ENCODE measurements around the gene ZFAND3. TPM values are rescaled to one million over a fixed set of nuclear protein-coding genes. Genes with fewer than 3 reads are reported as not detected.

ZFAND3 gene
- total and polyA plus RNA-seq, 2 experiments from 2014 or later, result 16.9 to 28.2 TPM

DNA sequence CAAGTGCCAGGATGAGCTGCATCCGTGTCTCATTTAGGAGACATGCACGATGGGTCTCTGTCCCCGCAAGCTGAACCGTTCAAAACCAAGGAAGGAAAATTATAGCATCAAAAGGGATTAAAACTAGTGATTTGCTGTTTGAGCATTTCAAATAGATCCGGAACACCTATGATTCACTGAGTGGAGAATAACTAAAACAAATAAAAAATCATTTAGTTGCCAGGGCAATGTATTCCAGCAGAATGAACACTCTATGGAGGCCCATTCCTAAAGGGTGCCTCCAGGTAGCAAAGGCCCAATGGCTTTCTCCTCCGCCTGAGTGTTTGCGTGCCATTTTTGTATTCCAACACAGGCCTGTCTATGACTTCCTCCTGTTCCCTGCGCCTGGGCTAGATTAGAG, 354.8 kb downstream of the ZFAND3 start (continued):
- TF ChIP-seq, protein P1, sequence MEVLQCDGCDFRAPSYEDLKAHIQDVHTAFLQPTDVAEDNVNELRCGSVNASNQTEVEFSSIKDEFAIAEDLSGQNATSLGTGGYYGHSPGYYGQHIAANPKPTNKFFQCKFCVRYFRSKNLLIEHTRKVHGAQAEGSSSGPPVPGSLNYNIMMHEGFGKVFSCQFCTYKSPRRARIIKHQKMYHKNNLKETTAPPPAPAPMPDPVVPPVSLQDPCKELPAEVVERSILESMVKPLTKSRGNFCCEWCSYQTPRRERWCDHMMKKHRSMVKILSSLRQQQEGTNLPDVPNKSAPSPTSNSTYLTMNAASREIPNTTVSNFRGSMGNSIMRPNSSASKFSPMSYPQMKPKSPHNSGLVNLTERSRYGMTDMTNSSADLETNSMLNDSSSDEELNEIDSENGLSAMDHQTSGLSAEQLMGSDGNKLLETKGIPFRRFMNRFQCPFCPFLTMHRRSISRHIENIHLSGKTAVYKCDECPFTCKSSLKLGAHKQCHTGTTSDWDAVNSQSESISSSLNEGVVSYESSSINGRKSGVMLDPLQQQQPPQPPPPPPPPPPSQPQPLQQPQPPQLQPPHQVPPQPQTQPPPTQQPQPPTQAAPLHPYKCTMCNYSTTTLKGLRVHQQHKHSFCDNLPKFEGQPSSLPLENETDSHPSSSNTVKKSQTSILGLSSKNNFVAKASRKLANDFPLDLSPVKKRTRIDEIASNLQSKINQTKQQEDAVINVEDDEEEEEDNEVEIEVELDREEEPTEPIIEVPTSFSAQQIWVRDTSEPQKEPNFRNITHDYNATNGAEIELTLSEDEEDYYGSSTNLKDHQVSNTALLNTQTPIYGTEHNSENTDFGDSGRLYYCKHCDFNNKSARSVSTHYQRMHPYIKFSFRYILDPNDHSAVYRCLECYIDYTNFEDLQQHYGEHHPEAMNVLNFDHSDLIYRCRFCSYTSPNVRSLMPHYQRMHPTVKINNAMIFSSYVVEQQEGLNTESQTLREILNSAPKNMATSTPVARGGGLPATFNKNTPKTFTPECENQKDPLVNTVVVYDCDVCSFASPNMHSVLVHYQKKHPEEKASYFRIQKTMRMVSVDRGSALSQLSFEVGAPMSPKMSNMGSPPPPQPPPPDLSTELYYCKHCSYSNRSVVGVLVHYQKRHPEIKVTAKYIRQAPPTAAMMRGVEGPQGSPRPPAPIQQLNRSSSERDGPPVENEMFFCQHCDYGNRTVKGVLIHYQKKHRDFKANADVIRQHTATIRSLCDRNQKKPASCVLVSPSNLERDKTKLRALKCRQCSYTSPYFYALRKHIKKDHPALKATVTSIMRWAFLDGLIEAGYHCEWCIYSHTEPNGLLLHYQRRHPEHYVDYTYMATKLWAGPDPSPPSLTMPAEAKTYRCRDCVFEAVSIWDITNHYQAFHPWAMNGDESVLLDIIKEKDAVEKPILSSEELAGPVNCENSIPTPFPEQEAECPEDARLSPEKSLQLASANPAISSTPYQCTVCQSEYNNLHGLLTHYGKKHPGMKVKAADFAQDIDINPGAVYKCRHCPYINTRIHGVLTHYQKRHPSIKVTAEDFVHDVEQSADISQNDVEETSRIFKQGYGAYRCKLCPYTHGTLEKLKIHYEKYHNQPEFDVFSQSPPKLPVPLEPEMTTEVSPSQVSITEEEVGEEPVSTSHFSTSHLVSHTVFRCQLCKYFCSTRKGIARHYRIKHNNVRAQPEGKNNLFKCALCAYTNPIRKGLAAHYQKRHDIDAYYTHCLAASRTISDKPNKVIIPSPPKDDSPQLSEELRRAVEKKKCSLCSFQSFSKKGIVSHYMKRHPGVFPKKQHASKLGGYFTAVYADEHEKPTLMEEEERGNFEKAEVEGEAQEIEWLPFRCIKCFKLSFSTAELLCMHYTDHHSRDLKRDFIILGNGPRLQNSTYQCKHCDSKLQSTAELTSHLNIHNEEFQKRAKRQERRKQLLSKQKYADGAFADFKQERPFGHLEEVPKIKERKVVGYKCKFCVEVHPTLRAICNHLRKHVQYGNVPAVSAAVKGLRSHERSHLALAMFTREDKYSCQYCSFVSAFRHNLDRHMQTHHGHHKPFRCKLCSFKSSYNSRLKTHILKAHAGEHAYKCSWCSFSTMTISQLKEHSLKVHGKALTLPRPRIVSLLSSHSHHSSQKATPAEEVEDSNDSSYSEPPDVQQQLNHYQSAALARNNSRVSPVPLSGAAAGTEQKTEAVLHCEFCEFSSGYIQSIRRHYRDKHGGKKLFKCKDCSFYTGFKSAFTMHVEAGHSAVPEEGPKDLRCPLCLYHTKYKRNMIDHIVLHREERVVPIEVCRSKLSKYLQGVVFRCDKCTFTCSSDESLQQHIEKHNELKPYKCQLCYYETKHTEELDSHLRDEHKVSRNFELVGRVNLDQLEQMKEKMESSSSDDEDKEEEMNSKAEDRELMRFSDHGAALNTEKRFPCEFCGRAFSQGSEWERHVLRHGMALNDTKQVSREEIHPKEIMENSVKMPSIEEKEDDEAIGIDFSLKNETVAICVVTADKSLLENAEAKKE (CRISPR knock-in tag; IDR thresholded peaks at IDR 0.05), result no peak
- no peak for TF ChIP-seq EZH2phosphoT487 (IDR thresholded peaks at IDR 0.05; ENCODE audit: unreplicated experiment)

DNA sequence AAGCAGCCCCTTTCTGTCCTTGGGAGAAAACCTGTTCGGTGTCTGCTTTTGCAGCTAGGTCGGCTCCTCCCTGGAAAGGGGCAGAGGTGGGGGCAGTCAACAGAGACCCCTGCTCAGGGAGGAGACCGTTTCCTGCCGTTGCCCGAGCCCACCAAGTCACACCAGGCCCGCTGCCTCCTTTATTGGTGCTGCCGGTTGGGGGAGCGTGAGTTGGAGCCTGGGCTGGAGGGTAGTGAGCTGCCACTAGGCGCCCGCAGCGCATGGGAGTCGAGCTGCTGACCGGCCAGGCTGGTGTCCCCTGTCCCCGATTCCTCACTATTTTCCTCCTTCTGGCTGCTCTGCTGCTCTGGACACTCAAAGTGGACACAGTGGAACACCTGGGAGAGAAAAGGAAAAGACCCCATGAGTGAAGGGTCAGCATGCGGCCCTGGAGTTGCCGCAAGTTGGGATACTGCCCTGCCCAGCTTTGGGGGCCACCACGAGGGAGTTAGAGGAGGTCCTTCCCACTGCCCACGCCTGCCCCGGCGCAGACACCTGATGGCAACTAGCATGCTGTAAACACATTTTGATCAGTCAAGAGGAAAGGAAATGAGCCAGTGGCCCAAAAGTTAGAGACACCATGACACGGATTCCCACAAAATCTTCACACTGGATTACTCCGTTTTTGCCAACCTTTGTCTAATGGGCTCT, 355.4 kb downstream of the ZFAND3 start:
- H3K4me3 ChIP-seq, result no peak overlapping the region
- peaks cover 24% of the 10 kb centered on the region for H3K27me3 Mint-ChIP-seq (ENCODE audit: insufficient read depth, low read depth, poor library complexity)
- H2AFZ ChIP-seq, result no peak overlapping the region
- H3K9me2 ChIP-seq (ENCODE audit: insufficient read depth), result no peaks in the 10 kb centered on the region
- H3K4me2 ChIP-seq, result no peak overlapping the region
- H3K9me3 Mint-ChIP-seq, result no peaks in the 10 kb centered on the region
- H4K20me1 ChIP-seq (replicated peaks; ENCODE audit: insufficient read depth), result no peaks in the 10 kb centered on the region
- no peak overlapping the region for H3K27ac ChIP-seq (ENCODE audit: low read depth)
- no peak for ATAC-seq
- H3K27me3 ChIP-seq (ENCODE audit: insufficient read depth), result no peaks in the 10 kb centered on the region
- H3K4me1 ChIP-seq (ENCODE audit: insufficient read depth), result peaks cover 11% of the 10 kb centered on the region; the same call in 1 of the 2 replicates
- H3K79me2 ChIP-seq (replicated peaks; ENCODE audit: insufficient read depth), result no peaks in the 10 kb centered on the region
- H3K4me3 Mint-ChIP-seq, result no peak overlapping the region
- TF ChIP-seq ZNF114 (CRISPR knock-in tag; IDR thresholded peaks at IDR 0.05) (no peak), EZH2phosphoT487 (IDR thresholded peaks at IDR 0.05; ENCODE audit: unreplicated experiment) (no peak), ZNF331 (CRISPR knock-in tag; IDR thresholded peaks at IDR 0.05; ENCODE audit: low read depth) (no peak), POLR2AphosphoS5 (IDR thresholded peaks at IDR 0.05; ENCODE audit: low read depth) (no peak), JUNB (IDR thresholded peaks at IDR 0.05; ENCODE audit: unreplicated experiment) (no peak)
- TF ChIP-seq, protein P2, sequence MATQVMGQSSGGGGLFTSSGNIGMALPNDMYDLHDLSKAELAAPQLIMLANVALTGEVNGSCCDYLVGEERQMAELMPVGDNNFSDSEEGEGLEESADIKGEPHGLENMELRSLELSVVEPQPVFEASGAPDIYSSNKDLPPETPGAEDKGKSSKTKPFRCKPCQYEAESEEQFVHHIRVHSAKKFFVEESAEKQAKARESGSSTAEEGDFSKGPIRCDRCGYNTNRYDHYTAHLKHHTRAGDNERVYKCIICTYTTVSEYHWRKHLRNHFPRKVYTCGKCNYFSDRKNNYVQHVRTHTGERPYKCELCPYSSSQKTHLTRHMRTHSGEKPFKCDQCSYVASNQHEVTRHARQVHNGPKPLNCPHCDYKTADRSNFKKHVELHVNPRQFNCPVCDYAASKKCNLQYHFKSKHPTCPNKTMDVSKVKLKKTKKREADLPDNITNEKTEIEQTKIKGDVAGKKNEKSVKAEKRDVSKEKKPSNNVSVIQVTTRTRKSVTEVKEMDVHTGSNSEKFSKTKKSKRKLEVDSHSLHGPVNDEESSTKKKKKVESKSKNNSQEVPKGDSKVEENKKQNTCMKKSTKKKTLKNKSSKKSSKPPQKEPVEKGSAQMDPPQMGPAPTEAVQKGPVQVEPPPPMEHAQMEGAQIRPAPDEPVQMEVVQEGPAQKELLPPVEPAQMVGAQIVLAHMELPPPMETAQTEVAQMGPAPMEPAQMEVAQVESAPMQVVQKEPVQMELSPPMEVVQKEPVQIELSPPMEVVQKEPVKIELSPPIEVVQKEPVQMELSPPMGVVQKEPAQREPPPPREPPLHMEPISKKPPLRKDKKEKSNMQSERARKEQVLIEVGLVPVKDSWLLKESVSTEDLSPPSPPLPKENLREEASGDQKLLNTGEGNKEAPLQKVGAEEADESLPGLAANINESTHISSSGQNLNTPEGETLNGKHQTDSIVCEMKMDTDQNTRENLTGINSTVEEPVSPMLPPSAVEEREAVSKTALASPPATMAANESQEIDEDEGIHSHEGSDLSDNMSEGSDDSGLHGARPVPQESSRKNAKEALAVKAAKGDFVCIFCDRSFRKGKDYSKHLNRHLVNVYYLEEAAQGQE (IDR thresholded peaks at IDR 0.05; ENCODE audit: unreplicated experiment), result no peak
- H3F3A ChIP-seq (replicated peaks; ENCODE audit: low read depth), result no peaks in the 10 kb centered on the region
- no peaks in the 10 kb centered on the region for H3K36me3 Mint-ChIP-seq (ENCODE audit: low read depth)
- no peaks in the 10 kb centered on the region for H3K36me3 ChIP-seq (ENCODE audit: insufficient read depth)
- peak overlapping the region; percentile 77; the same call in 1 of the 2 replicates for H3K27ac Mint-ChIP-seq
- H3K4me1 Mint-ChIP-seq, result peaks cover 50% of the 10 kb centered on the region
- DNase-seq (ENCODE audit: low spot score), result no peak

All from GM23338 (cell line).